NCI-H345 treated with DMSO at 0.1 percent for 48 hours (cell line): ENCODE measurements around the gene SPATS2.

Experiments used
- DNase-seq: peaks from one replicate; lab custom pipeline; 2025; ENCODE audit not compliant: unreplicated experiment; lab: John Stamatoyannopoulos, UW

SPATS2 gene

DNA sequence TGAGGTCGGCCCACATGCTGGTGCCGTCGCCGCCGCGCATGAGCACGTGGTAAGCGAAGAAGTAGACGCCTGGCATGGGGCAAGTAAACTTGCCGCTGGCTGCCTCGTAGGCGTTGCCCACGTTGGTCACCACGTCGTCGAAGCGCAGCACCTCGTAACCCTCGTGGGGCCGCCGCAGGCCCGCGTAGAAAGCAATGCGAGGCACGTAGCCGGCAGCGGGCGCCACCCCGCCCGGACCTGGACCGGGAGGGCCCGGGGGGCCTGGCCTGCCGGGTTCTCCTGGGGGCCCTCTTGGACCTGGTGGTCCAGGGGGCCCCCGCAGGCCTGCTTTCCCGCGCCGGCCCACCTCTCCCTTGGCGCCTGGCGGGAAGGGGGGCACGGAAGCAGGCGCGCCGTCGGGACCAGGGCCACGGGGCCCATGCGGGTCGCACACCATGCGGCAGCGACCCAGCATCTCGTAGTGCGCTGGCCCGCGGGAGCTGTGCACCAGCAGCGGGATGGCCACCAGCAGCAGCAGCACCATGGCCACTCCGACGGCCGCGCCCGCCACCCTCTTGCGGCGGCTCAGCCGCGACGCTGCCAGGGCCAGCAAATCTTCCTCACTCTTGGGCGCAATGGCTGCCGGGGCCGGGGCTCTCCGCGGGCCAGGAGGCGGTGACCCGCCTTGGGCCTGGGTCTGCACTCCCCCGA lies 31.2 kb upstream of the SPATS2 start:
- no peak for DNase-seq

GRCh38 chr12:49336645-49337584 lies 30.3 kb upstream of the SPATS2 start, which contains the start of gene C1QL4:
Gene C1QL4, minus strand, starts transcription at chr12:49337188. Its CDS starts 711 bp downstream, at chr12:49336477.
- DNase-seq = no peak

GRCh38 chr12:49338830-49339463 lies 28.3 kb upstream of the SPATS2 start:
- no peak for DNase-seq

DNA sequence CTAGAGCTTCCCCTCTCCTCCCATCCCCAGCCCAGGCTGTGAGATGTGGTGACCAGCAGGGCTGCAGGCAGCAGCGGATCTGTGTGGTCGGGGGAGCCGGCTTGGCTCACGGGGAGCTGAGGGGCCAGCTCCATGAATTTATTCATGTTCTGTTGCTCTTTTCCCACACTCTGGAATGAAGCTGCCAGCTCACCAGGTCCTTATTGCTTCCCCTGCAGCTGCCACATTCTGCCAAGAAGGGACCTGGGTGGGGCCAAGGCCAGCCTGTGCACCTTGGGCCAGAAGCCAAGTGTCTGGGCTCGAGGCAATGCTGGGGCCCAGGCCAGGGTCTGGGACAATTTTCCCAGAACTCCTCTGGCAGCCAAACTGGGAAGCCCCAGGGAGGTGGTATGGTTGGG lies 27.8 kb upstream of the SPATS2 start:
- no peak for DNase-seq

- no peak for DNase-seq
Observed at GRCh38 chr12:49340095-49340870, 27.0 kb upstream of the SPATS2 start.

DNA sequence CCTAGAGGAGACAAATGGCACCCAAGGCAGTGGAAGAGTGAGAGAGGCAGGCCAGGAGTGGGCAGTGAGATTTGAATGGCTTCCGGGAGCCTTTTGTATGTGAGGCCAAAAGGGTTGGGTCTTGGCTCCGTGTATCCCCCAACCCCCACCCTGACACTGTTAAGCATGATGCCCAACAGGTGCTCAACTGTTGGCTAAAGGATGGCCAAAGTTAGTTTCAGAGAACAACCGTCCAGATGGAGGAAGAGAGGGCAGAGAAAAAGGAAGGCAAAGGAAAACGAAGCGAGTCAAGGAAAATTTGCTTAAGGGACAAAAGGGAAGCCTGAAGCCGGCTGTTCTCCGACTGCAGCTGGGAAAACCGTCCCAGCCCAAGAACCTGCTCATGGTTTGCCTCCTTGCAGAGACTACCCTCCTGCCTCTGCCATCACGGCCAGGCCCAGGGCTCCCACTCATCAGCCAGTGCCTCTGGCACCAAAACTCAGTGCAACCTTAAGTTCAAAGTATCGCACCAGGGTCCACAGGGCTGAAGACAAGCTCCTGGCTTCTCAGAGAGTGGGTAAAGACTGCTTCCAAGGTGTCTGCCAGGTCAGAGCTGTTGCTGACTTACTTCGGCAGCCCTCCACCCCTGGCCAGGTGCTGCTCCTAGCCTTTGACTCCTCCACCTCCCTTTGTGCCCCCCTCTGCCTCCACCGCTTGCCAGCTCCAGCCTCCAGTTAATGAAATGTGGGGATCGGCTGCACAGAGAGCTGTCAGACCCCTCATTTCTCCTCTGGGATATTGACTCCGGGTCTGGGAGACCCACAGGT lies 26.1 kb upstream of the SPATS2 start:
- DNase-seq = no peak

GRCh38 chr12:49341777-49342065 lies 25.5 kb upstream of the SPATS2 start:
- DNase-seq = no peak

DNA sequence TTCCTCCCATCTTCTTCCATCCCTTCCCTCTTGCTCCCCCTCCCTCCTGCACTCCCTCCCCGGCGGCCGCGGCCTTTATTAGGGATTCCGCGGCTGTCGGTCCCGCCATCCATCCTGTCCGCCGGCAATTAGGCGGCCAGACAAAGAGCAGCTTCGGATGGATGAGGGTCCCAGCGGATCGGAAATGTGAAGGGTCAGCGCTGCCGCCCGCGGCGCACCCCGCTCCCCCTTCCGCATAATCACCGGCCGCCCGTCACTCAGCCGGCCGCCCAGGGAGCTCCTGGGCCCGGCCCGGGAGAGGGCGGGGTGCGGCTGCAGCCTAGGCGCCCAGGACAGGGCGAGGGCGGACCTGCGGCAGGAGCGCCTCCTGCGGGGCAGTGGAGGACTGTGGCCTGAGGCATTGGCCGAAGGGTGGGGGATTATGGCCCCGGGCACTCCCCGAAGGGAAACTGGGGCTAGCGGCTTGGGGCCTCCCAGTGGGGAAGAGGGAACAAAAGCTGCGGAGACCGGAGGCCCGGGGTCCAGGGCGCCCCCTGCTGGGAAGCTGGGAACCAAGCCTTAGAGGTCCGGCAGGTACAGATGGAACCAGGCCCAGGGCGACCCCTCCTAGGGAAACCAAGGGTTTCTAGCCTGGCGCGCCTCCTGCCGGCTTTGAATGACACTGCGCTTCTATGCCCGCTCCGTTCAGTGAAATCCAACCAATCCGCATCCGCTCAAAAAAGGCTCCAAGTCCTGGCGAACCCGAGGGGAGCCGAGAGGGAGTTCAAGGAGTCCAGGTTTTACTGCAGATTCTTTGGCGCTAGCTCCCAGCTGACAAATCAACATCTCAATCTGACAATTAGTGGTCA lies 25.0 kb upstream of the SPATS2 start:
- no peak for DNase-seq

DNA sequence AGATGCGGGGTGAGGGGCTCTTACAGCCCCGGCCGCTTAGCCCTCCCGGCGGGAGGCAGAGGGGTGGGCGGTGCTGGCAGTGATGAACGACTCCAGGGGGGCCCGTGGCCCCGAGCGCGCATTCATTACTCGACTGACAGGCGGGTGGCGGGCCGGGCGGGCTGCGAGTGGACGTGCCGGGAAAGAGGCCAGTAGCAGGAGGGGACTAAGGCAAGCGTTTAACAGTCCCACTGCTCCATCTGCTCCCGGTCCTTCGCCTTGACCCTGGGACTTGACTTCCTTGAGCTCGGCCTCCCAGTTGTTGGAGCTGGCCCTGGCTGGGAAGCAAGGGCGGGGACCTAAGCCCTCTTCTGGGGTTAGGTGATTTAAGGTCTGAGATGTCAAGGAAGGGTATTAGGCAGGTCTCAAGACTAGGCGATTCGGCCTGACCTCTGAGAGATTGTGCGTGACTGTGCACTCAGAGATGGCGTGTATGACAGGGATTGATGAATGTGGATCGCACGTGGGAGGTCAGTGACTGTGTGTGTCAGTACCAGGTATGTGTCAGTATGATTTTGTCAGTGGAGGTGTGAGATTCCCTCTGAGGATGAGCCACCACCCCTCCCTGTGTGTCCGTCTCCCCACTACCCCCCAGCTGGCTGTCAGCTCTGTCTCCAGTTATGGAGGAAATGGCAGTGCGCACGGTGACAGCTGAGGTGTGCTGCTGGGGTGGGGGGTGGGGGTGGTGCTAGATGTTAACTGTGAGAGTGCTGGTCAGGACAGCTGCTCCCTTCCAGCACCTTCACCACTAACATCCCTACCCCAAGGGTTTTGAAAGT lies 24.1 kb upstream of the SPATS2 start:
- DNase-seq = no peak

GRCh38 chr12:49344486-49345050 lies 22.7 kb upstream of the SPATS2 start:
- DNase-seq = no peak

DNA sequence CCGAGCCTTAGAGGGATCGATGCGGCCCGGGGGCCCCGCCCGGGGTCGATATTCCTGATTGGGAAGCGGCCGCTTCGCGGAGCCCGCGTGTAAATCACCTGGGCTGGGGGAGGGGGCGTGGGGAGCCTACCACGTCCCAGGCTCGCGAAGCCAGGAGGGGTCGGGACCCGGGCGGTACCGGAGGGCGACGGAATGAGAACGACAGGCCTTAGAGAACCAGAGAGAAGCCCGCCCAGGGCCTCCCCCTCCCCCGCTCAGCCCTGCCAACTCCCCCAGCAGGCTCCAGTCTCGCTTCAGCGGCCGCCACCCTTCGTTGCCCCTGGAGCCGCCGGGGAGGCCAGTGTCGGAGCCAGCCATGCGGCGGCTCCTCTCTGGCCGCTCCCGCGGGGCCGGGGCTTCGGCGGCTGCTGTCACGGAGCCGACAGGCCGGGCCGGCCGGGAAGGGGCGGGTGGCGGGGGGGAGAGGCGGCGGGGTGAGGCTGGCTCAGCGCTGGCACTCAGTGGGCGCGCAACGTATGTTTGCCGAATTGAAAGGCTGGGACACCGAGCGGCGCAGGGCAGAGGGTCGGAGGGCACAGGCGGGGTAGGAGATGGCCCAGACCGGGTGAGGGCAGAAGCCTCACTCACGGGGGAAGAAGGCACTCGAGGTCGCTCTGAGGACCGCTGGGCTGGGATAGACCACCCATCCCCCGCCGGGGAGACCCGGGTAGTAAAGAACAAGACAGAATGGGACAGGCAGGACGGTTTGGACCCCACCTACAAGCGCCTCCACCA lies 22.0 kb upstream of the SPATS2 start:
- DNase-seq = no peak

DNA sequence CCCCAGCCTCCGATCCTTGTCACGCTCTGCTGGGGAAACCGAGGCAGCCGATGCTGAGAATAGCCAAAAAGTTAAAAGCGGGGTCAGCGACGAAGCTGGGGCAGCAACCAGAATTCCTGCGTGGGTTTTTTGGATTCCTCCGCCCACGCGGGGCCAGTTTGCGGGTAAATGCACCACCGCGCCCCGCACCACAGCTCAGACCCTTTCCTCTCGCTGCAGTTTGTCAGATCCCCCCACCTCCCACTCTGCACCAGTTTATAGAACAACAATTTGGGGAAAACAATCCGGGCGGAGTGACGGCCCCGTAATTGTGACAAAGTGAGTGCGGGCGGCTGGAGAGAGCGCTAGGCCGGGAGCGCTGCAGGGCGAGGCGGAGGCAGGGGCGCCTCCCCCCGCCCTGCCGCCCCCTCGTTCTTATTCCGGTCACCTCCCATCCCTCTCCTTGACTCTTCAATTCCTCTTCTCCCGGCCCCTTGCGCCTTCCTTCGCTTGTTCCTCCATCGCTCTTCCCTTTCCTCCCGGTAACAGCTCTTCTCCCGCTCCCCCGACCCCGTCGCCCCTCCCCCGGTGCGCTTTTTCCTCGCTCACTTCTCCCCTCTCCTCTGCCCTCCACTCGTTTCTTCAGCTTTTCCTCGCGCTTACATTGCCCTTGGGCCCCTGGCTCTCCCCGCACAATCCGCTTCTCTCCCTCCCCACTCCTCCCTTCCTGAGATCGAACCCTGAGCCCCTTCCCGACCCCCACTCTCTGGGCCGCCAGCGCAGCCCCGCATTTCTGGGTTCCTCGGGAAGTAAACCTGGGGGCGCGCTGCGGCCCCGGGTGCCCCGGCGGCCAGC lies 21.2 kb upstream of the SPATS2 start:
- no peak for DNase-seq

DNA sequence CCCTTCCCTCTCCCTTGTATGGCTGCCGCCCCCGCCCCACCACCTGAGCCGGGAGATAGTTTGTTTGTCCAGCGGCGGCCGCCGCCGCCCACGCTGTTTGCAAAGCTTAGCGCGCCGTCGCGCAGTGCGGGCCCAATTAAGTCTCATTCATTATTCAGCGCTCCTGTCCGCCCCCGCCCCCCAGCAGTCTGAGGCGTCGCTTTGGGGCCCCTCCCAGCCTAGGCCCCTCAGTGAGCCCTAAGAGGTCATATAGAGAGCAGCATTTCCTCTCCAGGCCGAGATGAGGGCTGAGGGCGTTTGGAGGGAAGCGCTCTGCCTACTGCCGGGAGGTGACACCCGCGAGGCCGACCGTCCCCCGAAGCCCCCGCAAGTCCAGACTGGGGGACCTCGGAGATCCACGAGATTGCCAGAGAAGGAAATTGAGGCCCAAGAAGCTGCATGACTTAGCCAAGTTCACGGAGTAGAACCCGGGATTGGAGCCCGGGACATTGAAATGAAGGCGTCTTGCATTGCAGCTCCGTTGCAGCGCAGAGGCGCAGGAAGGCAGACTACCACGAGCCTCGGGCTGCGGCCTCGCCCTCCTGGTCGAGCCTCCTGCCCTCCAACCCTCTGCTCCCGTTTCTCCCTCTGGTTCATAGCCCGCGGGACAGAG lies 20.5 kb upstream of the SPATS2 start, which contains the start of gene DNAJC22:
DNAJC22 (plus strand) TSS at position 230 of the 652 bp plus-strand sequence. CDS start 1,985 bp downstream, outside the sequence.
- DNase-seq = no peak

GRCh38 chr12:49347311-49348193 lies 19.7 kb upstream of the SPATS2 start:
- DNase-seq = no peak

- DNase-seq = no peak
Observed at GRCh38 chr12:49348781-49349180, 18.5 kb upstream of the SPATS2 start.
